H9 (cell line): ENCODE measurements around the gene OSBPL10. TPM values are rescaled to one million over a fixed set of nuclear protein-coding genes. Genes with fewer than 3 reads are reported as not detected.

ENCODE experiments used
- DNase-seq: peaks from one replicate; pipeline ENCODE4 v3.0.0-alpha.2; 2017
- H2AFZ ChIP-seq: one replicate; pipeline ENCODE4 v1.6.1; 2013; ENCODE audit warnings: mild to moderate bottlenecking, low read length, control low read depth, moderate library complexity
- H2AK5ac ChIP-seq: 2 replicates; pipeline ENCODE4 v1.6.1; 2013; ENCODE audit warnings: low read length, control low read depth, mixed read lengths; ENCODE audit not compliant: insufficient read length
- H2BK120ac ChIP-seq: one replicate; pipeline ENCODE4 v1.6.1; 2013; ENCODE audit warnings: low read depth, mild to moderate bottlenecking, low read length, control low read depth, inconsistent platforms; ENCODE audit not compliant: poor library complexity, severe bottlenecking
- H2BK12ac ChIP-seq: 2 replicates; pipeline ENCODE4 v1.6.1; 2013; ENCODE audit warnings: low read length, control low read depth, mixed read lengths, low read depth; ENCODE audit not compliant: insufficient read length
- H2BK15ac ChIP-seq: 2 replicates; pipeline ENCODE4 v1.6.1; 2013; ENCODE audit warnings: low read depth, low read length, control low read depth
- H2BK20ac ChIP-seq: one replicate; pipeline ENCODE4 v1.6.1; 2013; ENCODE audit warnings: low read depth, mild to moderate bottlenecking, low read length, control low read depth, inconsistent platforms; ENCODE audit not compliant: poor library complexity, severe bottlenecking
- H2BK5ac ChIP-seq: 2 replicates; pipeline ENCODE4 v1.6.1; 2013; ENCODE audit warnings: low read length, control low read depth, mixed read lengths; ENCODE audit not compliant: insufficient read length
- H3K14ac ChIP-seq: 2 replicates; pipeline ENCODE4 v1.6.1; 2013; ENCODE audit warnings: low read length, control low read depth; ENCODE audit not compliant: insufficient read depth
- H3K18ac ChIP-seq: 2 replicates; pipeline ENCODE4 v1.6.1; 2013; ENCODE audit warnings: low read depth, mild to moderate bottlenecking, mixed read lengths, low read length, control low read depth; ENCODE audit not compliant: insufficient read length
- H3K23ac ChIP-seq: 2 replicates; pipeline ENCODE4 v1.6.1; 2013; ENCODE audit warnings: low read length, control low read depth, mixed read lengths, low read depth; ENCODE audit not compliant: insufficient read length
- H3K23me2 ChIP-seq: 2 replicates; pipeline ENCODE4 v1.6.1; 2013; ENCODE audit warnings: low read depth, mild to moderate bottlenecking, mixed read lengths, low read length, control low read depth; ENCODE audit not compliant: insufficient read length, poor library complexity, severe bottlenecking
- H3K27ac ChIP-seq: 2 replicates; pipeline ENCODE4 v1.5.1; 2013; ENCODE audit warnings: low read length, control low read depth, mixed read lengths, low read depth; ENCODE audit not compliant: insufficient read length
- H3K27me3 ChIP-seq: 2 replicates; pipeline ENCODE4 v1.6.1; 2013; ENCODE audit warnings: low read length, control low read depth, inconsistent platforms; ENCODE audit not compliant: insufficient read depth
- H3K4ac ChIP-seq: 2 replicates; pipeline ENCODE4 v1.6.1; 2013; ENCODE audit warnings: low read depth, mild to moderate bottlenecking, control low read depth, inconsistent platforms, low read length, moderate library complexity
- H3K4me1 ChIP-seq: 2 replicates; pipeline ENCODE4 v1.6.1; 2013; ENCODE audit warnings: low read length, control low read depth, inconsistent platforms; ENCODE audit not compliant: insufficient read depth
- H3K4me2 ChIP-seq: 2 replicates; pipeline ENCODE4 v1.6.1; 2013; ENCODE audit warnings: low read length, control low read depth, mixed read lengths; ENCODE audit not compliant: insufficient read length, insufficient read depth
- H3K56ac ChIP-seq: 2 replicates; pipeline ENCODE4 v1.6.1; 2013; ENCODE audit warnings: low read depth, mild to moderate bottlenecking, mixed read lengths, low read length, control low read depth; ENCODE audit not compliant: insufficient read length
- H3K79me1 ChIP-seq: 2 replicates; pipeline ENCODE4 v1.6.1; 2013; ENCODE audit warnings: low read depth, mild to moderate bottlenecking, moderate library complexity, low read length, control low read depth, inconsistent platforms; ENCODE audit not compliant: insufficient read depth, poor library complexity, severe bottlenecking
- H3K79me2 ChIP-seq: 2 replicates; pipeline ENCODE4 v1.6.1; 2013; ENCODE audit warnings: low read length, control low read depth, inconsistent platforms; ENCODE audit not compliant: insufficient read depth
- H3K9ac ChIP-seq: 2 replicates; pipeline ENCODE4 v1.6.1; 2013; ENCODE audit warnings: low read length, control low read depth, mixed read lengths; ENCODE audit not compliant: insufficient read length; ENCODE audit errors: extremely low read depth
- H3K9me3 ChIP-seq: one replicate; pipeline ENCODE4 v1.6.1; 2013; ENCODE audit warnings: low read depth, low read length, inconsistent platforms; ENCODE audit not compliant: control insufficient read depth
- H3T11ph ChIP-seq: one replicate; pipeline ENCODE4 v1.6.1; 2013; ENCODE audit warnings: mild to moderate bottlenecking, low read length, control low read depth, inconsistent platforms
- H4K20me1 ChIP-seq: one replicate; pipeline ENCODE4 v1.6.1; 2013; ENCODE audit not compliant: control insufficient read depth, insufficient read length, insufficient read depth
- H4K5ac ChIP-seq: 2 replicates; pipeline ENCODE4 v1.6.1; 2013; ENCODE audit warnings: low read depth, mild to moderate bottlenecking, mixed read lengths, low read length, control low read depth; ENCODE audit not compliant: insufficient read length
- H4K8ac ChIP-seq: replicated peaks from 2 replicates; pipeline ENCODE4 v1.6.1; 2013; ENCODE audit warnings: low read length, control low read depth, mixed read lengths, low read depth; ENCODE audit not compliant: insufficient read length
- H4K91ac ChIP-seq: 2 replicates; pipeline ENCODE4 v1.6.1; 2013; ENCODE audit warnings: low read depth, mild to moderate bottlenecking, moderate library complexity, mixed read lengths, low read length, control low read depth; ENCODE audit not compliant: insufficient read length
- H3K27ac Mint-ChIP-seq, 3 experiments: 2 replicates in 2 of 3; 3 replicates in 1 of 3; pipeline ENCODE4 v1.8.0; 2020 to 2021; ENCODE audit warnings: mixed read lengths in 3 of 3, mild to moderate bottlenecking in 1 of 3, moderate library complexity in 1 of 3
- H3K27me3 Mint-ChIP-seq: 2 replicates; pipeline ENCODE4 v1.8.0; 2021; ENCODE audit warnings: low read depth, mild to moderate bottlenecking, moderate library complexity, mixed read lengths
- H3K36me3 Mint-ChIP-seq, 3 experiments: 2 replicates in 2 of 3; 3 replicates in 1 of 3; pipeline ENCODE4 v1.8.0; 2020 to 2021; ENCODE audit warnings: low read depth in 3 of 3, mixed read lengths in 3 of 3; ENCODE audit not compliant: insufficient read depth in 1 of 3
- H3K4me1 Mint-ChIP-seq, 2 experiments: 2 replicates each; pipeline ENCODE4 v1.8.0; 2020; ENCODE audit warnings: mixed read lengths in 2 of 2
- H3K4me3 Mint-ChIP-seq, 2 experiments: 2 replicates in 1 of 2; 3 replicates in 1 of 2; pipeline ENCODE4 v1.8.0; 2020 to 2021; ENCODE audit warnings: mild to moderate bottlenecking in 2 of 2, mixed read lengths in 2 of 2, moderate library complexity in 1 of 2
- H3K9me3 Mint-ChIP-seq, 2 experiments: 2 replicates in 1 of 2; 3 replicates in 1 of 2; pipeline ENCODE4 v1.8.0; 2020; ENCODE audit warnings: mild to moderate bottlenecking in 2 of 2, mixed read lengths in 2 of 2, moderate library complexity in 1 of 2
- CTCF ChIP-seq: fragments of 200-600 bp; sonication (generic); conservative IDR thresholded peaks from 3 replicates; pipeline ENCODE4 v1.8.0; 2021; ENCODE audit warnings: antibody characterized with exemption, mild to moderate bottlenecking
- WGBS: extraction: QIAGEN DNeasy Blood & Tissue Kit; methylation state at CpG from one replicate; pipeline ENCODE4 v1.1.7; 2013; ENCODE audit warnings: missing lambda C conversion rate, low lambda C conversion rate, mixed read lengths; ENCODE audit not compliant: insufficient read length; ENCODE audit errors: extremely low coverage; 5-methylcytosine and 5-hydroxymethylcytosine counted together
- total RNA-seq: library from RNA; stranded (reverse); gene quantifications from 2 replicates; pipeline ENCODE4 v1.2.1, GENCODE V29; 2021

Gene OSBPL10
- total RNA-seq, 1 experiment from 2014 or later, result 42.7 TPM

- H2BK15ac ChIP-seq, result no peak overlapping the region
- H3K27ac ChIP-seq, result no peak overlapping the region
- Mint-ChIP-seq H3K4me1 (peaks cover 8 to 17% of the 10 kb centered on the region in 2 experiments), H3K36me3 (peaks cover 0 to 5% (median 2%) of the 10 kb centered on the region in 3 experiments; a peak in 5 of 7 replicates), H3K27me3 (no peaks in the 10 kb centered on the region), H3K9me3 (no peaks in the 10 kb centered on the region), H3K4me3 (no peak overlapping the region), H3K27ac (peak overlapping the region in 1 of 3 experiments; percentile 48; a peak in 1 of 7 replicates)
- H2BK20ac ChIP-seq, result no peak overlapping the region
- no peaks in the 10 kb centered on the region for H3K27me3 ChIP-seq
- H2BK120ac ChIP-seq, result no peak overlapping the region
- H2BK12ac ChIP-seq, result no peak overlapping the region
- H3K79me2 ChIP-seq, result peaks cover 2% of the 10 kb centered on the region; the same call in 1 of the 2 replicates
- H3K9ac ChIP-seq, result no peak overlapping the region
- TF ChIP-seq CTCF, result no peak
- no peaks in the 10 kb centered on the region for H3K9me3 ChIP-seq
- no peak overlapping the region for H3K18ac ChIP-seq
- no CpG with 5 or more reads among the region's 8 CpGs for WGBS
- no peak overlapping the region for H4K5ac ChIP-seq
- H3K4me1 ChIP-seq, result peaks cover 4% of the 10 kb centered on the region
- H3K23ac ChIP-seq, result no peak overlapping the region
- H3K4ac ChIP-seq, result no peak overlapping the region
- H3K4me2 ChIP-seq, result no peak overlapping the region
- no peaks in the 10 kb centered on the region for H4K20me1 ChIP-seq
- H2BK5ac ChIP-seq, result no peak overlapping the region
- H2AK5ac ChIP-seq, result no peak overlapping the region
- no peak overlapping the region for H4K8ac ChIP-seq
- H3T11ph ChIP-seq, result no peak overlapping the region
- H4K91ac ChIP-seq, result no peak overlapping the region
- no peak for DNase-seq
- no peak overlapping the region for H3K56ac ChIP-seq
- no peak overlapping the region for H2AFZ ChIP-seq
- H3K79me1 ChIP-seq, result no peaks in the 10 kb centered on the region
- no peaks in the 10 kb centered on the region for H3K23me2 ChIP-seq
- no peak overlapping the region for H3K14ac ChIP-seq
Measured at GRCh38 chr3:31732548-31732947, 248.5 kb downstream of the OSBPL10 start.
